Stimulated activated CD8-positive, alpha-beta memory T cell treated with anti-CD3 and anti-CD28 coated beads, Interleukin-2, amount 100 ng/mL, for 48 hours (primary cell): ENCODE data around the gene OAS3.
"Not testable (repeated sequence)": the region's sequence is repeated elsewhere in the genome, so short reads cannot be mapped to it uniquely, and the experiment has no call there.

Experiments
- DNase-seq, 2 donors: peaks; one replicate each; pipeline ENCODE4 v3.0.0-alpha.2; 2020; ENCODE audit warnings: low read depth in 2 of 2

Gene OAS3, protein sequence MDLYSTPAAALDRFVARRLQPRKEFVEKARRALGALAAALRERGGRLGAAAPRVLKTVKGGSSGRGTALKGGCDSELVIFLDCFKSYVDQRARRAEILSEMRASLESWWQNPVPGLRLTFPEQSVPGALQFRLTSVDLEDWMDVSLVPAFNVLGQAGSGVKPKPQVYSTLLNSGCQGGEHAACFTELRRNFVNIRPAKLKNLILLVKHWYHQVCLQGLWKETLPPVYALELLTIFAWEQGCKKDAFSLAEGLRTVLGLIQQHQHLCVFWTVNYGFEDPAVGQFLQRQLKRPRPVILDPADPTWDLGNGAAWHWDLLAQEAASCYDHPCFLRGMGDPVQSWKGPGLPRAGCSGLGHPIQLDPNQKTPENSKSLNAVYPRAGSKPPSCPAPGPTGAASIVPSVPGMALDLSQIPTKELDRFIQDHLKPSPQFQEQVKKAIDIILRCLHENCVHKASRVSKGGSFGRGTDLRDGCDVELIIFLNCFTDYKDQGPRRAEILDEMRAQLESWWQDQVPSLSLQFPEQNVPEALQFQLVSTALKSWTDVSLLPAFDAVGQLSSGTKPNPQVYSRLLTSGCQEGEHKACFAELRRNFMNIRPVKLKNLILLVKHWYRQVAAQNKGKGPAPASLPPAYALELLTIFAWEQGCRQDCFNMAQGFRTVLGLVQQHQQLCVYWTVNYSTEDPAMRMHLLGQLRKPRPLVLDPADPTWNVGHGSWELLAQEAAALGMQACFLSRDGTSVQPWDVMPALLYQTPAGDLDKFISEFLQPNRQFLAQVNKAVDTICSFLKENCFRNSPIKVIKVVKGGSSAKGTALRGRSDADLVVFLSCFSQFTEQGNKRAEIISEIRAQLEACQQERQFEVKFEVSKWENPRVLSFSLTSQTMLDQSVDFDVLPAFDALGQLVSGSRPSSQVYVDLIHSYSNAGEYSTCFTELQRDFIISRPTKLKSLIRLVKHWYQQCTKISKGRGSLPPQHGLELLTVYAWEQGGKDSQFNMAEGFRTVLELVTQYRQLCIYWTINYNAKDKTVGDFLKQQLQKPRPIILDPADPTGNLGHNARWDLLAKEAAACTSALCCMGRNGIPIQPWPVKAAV

DNA sequence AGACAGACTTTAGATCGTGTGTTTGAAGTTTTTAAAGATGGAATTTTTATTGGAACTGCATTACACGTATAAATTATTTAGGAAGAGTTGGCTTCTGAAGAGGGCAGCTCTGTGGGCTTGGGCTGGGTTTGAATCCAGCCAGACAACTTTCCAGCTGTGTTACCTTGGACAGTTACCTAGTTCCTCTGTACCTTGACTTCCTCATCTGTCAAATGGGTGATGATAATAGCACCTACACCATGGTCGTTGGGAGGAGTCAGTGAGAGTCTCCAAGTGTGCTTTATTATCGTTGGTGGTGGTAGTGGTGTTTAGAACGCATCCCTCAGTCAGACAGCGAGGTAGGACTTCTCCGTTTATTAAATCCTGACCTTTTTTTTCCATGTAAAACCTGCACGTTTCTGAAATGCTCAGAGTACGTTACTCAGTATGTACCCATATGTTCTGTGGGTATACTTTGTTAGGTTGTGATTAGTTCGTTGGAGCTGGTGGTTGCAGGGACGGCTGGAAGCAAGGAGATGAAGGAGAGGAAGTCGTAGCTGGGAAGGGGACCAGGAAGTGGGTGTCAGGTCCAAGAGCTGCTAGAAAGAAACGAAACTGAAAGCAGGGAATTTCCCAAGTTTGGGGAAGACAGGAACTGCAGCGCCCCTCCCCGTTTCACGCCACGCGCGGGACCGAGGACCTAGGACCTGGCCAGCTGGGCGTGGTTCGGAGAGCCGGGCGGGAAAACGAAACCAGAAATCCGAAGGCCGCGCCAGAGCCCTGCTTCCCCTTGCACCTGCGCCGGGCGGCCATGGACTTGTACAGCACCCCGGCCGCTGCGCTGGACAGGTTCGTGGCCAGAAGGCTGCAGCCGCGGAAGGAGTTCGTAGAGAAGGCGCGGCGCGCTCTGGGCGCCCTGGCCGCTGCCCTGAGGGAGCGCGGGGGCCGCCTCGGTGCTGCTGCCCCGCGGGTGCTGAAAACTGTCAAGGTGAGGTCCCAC is at the start of gene OAS3:
TSS of gene OAS3 (plus strand) at position 734 of the 979 bp plus-strand sequence. CDS start at position 791, 57 bp downstream.
- peak; percentile 34 to 36 for DNase-seq

DNA sequence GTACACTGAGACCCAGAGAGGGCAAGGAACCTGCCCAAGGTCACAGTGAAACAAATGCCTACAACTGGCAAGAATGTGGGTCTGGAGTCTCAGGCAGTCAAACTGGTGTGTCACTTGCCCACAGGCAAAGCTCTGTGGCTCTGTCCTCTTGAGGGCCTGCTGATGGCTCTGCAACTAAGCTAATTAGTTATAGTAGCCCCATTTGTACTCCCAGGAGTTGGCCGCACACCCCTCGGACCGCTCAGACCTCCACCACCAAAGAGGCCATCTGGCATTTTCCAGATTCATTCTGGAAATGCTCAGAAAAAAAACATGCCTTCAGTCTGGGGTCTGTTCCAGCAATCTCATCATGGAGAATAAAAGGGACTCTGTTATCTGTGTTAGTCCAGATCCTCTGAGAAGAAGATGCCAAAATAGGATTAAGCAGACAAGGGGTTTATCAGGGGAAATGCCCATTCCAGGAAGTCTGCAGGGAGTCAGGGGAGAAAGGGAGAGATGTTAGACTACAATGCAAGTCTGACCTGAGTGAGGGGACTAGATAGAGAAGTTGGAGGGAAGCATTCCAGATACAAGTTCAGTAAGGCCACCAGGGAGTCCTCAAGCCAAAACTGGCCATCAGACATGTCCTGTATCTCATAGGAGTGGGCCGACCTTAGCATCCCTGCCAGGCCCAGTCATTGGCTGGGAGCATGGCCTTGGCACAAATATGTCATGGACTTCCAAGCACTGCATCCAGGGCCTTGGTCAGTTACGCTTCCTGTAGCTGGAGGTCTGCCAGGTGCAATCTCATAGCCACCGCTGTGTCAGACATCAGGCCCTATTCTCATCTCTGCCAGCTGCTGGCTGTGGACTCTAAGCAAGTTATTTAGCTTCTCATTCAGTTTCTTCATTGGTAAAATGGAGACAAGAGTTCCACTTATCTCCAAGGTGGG is 46.9 kb upstream of the OAS3 start:
- no peak for DNase-seq

DNA sequence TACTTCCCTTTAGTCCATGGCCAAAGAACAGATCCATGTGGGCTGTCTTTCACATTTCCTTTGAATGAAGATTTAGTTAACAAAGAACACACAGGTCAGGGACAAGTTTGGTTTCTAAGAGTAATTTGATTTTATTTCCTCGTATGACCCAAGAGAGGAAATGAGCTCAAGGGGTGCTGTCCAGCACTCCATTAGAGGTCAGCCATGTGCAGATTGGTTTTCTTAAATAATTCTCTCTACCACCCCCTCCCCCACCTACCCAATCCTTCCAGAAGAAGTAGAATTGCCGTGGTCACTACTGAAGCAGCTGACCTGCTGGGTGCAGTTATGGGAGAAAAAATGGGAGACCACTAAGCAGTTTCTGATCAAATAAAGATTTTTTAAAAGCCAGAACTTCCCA is 45.4 kb upstream of the OAS3 start:
- no peak for DNase-seq

DNA sequence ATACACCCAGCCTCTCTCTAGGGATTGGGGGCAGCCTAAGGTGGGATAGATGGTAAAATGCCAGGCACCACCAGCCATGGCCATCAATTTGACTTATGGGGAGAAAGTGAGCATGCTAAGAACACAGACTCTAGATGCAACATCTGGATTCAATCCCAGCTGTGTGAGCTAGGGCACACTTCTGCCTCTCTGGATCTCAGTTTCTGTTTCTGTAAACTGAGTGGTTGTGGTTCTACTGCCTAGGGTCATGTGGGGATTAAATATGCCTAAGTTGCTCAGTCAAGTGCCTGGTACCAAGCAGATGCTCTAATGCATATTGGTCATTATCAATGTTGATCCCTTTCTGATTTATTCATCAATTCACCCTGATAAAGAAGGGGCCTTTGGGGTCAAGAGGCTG is 44.1 kb upstream of the OAS3 start:
- DNase-seq = no peak

DNA sequence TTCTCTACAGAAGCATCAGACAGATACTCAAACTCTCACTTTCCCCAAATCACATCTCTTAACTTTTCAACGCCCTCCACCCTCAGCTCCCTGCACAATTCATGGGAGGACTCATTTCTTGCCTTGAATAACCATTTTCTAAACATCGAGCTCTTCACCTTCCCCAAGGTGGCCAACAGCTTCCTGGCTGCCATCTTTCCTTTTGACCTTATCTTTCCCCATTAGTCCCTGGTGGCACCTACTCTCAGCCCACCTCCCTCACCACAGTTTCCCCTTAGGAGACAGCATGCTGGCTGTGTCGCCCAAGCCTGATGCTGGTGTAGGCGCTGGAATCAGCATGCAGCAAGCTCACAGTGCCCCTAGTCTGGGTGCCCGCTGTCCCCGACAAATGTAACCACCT is 39.9 kb upstream of the OAS3 start:
- DNase-seq = no peak

DNA sequence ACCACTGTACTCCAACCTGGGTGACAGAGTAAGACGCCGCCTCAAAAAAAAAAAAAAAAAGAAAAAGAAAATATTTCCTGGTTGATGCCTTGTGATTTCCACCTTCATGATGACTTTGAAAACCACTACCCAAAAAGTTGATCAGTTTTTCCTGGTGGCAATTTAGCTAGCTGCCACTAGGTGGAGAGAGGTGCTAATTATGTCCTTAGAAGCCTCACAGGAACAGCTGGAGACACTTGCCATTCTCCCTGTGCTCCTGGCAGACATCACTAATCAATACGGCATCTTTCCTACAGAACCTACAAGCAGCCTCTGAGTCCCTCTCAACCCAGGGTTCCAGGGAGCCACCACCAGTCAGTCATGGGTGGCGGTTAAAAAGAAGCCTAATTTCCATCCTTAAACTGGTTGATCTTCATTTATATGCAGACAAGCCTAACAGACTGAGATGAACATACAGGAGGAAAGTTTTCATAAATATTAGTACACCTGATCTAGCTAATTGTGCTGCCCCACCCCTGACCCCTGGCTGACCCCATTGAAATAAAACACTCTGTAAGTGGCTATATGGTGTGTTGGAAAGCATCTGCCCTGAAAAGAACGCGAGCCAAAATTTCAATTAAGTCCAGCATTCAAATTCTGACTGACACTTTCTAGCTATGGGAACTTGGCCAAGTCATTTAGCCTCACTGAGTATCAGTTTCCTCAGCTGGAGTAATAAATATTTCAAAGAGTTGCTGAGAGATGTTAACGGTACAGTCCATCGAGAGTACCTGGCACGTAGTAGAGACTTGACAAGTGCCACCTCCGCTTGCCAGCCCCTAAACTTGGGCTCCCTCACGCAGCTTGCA is 37.8 kb upstream of the OAS3 start:
- DNase-seq = no peak

DNA sequence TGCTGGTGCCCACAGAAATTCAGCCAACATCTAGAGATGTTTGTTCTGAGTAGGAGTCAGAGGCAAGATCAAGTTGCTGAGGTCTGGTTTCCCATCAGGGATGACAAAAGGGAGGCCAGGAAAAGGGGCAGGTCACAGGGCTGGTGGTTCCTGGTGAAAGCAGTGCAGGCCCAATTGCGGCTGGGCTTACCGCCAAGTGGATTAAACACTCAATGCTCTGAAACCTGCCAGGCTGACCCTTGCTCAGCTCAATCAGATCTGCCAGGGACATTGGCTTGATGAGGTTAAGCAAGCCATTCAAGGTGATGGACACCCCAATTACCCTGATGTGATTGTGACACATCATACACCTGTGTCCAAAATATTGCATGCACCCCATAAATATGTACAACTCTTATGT is 37.0 kb upstream of the OAS3 start:
- no peak for DNase-seq

DNA sequence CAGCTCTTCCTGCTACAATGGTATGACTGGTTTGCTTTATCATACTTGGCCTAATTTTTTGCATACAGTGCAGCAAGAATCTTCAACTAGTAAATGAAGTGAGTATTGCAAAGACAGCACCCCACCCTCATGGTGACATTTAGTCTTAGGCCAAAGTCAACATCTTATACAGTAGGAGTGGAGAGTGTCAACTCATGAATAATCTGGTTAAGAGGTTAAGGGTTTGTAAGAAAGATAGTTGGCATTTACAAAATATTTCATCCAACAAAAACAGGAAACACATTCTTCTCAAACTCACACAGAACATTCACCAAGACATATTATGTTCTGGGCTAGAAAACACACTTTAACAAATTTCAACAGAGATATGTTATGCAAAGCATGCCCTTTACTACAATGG is 33.7 kb upstream of the OAS3 start:
- DNase-seq = no peak

DNA sequence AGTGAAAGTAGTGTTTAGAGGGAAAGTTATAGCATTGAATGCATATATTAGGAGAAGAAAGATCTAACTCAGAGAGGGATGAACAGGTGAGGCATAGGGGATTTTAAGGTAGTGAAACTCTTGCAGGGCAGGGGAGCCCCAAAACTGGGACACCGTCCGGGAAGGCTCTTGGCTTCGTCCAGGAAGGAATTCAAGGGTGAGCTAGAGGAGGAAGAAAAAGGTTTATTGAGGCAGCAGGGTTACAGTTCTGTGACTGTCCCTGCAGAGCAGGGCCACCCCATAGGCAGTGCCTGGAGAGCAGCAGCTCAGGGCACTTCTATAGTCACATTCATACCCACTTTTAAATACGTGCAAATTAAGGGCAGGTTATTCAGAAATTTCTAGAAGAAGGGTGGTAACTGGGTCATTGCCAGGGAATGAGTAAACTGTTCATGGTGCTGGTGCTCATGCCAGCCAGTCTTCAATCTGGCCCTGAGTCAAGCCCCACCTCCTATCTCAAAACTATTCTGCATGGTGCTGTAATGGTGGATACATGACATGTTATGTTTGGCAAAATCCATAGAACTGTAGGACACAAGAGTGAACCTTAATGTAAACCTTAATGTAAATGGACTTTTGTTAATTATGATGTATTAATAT is 32.7 kb upstream of the OAS3 start:
- no peak for DNase-seq

DNA sequence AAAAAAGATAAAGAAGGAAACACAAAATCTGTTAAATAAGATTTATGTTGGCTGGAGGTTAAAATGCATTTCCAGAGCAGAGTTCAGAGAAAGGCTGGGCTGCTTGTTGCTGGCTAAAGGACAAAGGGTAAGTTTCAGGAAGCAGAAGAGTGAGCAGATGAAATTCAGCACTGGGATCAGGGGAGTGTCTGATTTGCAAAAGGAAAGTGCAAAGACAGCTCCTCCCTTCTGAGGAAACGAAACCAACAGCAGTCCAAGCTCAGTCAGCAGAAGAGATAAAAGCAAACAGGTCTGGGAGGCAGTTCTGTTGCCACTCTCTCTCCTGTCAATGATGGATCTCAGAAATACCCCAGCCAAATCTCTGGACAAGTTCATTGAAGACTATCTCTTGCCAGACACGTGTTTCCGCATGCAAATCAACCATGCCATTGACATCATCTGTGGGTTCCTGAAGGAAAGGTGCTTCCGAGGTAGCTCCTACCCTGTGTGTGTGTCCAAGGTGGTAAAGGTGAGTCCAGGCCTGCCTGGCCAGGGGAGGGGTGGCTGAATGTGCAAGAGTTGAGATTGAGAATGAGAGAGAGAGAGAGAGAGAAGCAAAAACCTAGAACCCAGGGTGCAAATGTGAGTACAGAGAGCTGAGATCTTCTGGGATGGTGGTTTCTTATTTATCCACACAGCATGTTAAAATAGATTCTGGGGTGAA is 31.4 kb upstream of the OAS3 start, which contains the start of gene OAS1:
TSS of gene OAS1 (plus strand) at position 251 of the 703 bp plus-strand sequence. CDS start at position 329, 78 bp downstream.
- DNase-seq = no peak

DNA sequence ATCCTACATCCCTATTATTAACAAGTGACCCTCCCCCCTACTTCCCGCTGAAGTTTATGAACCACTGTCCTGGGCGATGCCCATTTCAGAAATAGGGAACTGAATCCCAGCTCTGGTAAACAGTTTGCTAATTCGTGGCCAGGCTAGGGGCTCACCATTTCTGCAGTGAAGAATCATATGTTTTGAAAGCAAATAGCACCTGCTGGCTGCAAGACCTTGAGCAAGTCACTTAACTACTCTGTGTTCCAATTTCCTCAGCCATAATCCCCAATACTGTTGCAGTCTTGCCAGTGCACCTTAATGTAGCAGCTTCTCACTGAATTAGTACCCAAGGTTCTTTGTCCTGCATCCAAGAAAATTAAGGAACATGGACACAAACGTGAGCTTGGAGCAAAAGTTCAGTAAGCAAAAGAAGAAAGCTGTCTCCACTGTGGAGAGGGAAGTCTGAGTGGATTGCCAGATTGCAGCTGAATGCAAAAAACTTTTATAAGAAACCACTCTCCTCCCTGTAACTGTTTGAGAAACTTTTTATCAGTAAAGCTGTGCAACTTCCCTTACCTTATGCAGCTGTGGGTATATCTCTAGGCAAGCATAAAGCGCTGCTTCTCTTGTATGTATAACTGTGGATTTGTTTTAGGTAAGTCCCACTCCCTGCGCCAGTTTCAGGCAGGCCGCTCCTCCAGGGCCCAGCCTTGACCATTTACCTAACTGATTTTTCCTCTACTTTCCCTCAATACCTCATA is 30.7 kb upstream of the OAS3 start:
- no peak for DNase-seq

DNA sequence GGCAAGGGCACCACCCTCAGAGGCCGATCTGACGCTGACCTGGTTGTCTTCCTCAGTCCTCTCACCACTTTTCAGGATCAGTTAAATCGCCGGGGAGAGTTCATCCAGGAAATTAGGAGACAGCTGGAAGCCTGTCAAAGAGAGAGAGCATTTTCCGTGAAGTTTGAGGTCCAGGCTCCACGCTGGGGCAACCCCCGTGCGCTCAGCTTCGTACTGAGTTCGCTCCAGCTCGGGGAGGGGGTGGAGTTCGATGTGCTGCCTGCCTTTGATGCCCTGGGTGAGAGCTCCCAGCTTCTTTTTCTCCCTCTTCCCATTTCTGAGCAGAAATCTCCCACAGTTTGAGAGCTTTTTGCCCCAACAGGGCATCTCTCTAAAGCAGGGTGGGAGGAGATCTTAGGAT is 29.7 kb upstream of the OAS3 start:
- DNase-seq = no peak

DNA sequence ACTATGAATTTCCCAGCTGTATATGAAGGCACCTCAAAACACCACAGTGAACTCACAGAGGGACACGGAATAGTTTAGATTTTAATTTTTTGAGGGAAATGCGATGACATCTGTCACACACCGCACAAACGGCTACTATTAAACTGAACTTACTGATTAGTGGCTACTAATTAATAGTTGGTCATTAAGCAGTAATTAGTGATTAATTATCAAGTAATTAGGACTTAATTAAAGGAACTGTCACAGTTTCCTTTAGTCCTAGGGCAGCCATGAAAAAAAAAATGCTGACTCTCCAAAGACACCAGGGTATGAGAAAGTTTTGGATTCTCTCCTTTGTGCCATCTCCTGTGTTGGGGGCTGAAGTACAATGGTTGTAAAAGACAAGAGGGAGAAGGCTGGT is 28.6 kb upstream of the OAS3 start:
- DNase-seq = no peak

DNA sequence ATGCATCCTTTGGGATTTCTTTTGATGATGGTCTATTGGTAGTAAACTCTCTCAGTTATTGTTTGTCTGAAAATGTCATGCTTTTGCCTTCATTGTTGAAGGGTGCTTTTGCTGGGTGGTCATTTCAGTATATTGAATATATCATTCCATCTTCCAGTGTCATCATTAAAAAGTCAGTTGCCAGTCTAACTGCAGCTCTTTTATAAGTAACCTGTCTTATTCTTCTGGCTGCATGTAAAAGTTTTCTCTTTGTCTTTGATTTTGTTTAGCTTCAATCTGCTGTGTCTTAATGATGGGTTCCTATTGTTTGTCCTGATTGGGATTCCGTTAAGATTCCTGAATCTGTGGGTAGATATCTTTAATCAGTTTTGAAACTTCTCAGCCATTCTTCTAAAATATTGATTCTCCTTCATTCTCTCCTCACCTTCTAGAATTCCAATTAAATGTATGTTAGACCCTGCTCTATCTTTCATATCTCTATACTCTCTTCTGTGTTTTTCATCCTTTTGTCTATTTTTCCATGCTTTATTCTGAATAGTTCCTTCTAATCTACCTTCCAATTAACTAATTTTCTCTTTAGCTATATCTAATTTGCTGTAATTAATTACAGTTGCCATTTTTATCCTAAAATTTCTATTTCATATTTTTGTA is 25.1 kb upstream of the OAS3 start:
- no peak for DNase-seq

DNA sequence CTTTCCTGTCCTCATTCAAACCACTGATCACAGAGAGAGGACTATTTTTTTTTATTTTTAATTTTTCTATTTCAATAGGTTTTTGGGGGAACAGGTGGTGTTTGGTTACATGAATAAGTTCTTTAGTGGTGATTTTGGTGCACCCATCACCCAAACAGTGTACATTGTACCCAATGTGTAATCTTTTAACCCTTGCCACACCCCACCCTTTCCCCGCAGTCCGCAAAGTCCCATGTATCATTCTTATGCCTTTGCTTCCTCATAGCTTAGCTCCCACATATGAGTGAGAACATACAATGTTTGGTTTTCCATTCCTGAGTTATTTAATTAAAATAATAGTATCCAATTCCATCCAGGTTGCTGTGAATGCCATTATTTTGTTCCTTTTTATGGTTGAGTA is 24.4 kb upstream of the OAS3 start:
- DNase-seq = not testable (repeated sequence)

DNA sequence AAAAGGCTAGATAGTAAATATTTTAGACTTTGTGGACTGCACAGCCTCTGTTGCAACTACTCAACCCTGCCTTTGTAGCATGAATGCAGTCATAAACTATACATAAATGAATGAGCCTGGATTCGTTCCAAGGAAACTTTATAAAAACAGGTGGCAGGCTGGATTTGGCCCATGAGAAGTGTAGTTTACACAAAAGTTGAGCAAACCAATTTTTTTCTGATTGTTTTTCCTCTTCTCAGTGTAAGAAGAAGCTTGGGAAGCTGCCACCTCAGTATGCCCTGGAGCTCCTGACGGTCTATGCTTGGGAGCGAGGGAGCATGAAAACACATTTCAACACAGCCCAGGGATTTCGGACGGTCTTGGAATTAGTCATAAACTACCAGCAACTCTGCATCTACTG is 22.0 kb upstream of the OAS3 start:
- no peak for DNase-seq

DNA sequence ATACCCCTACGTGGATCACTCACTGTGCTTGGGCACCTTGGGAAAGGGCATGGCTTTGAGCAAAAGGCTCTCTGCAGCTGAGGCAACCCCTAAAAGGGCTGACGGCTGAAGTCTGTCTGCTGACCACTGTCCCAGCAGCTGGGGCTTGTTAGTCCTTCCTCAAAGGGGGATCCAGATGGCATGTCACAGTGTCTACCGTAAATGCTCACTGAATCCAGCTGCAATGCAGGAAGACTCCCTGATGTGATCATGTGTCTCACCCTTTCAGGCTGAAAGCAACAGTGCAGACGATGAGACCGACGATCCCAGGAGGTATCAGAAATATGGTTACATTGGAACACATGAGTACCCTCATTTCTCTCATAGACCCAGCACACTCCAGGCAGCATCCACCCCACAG is 19.2 kb upstream of the OAS3 start:
- no peak for DNase-seq
